Breast epithelium (tissue), 3 donors: ENCODE measurements around the gene PLD5.

Experiments
- POLR2A ChIP-seq: fragments of 450-650 bp; IDR thresholded peaks from one replicate; pipeline ENCODE4 v1.6.1; 2016; ENCODE audit warnings: antibody characterized with exemption, mild to moderate bottlenecking, moderate library complexity
- TF ChIP-seq, protein P1 (sequence below), 3 donors: fragments of 450-650 bp; IDR thresholded peaks; one replicate each; pipeline ENCODE4 v1.5.1; 2016 to 2017; ENCODE audit warnings: antibody characterized with exemption in 3 of 3, mild to moderate bottlenecking in 3 of 3, moderate library complexity in 3 of 3

DNA sequence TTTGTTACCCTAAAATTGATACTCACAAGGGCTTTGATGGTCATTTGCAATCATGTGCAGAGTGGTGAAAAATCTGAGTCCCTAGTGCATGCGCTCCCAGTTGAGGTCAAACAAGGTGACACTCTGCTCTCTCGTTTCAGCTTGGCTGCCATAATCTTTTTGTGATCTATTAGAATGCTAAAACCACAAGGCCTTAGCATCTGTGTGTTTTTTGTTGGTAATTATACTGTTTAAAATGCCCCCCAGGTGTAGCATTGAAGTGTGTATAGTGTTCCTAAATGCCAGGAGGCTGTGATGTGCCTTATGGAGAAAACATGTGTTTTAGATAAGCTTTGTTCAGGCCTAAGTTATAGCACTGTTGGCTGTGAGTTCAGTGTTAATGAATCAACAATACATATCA is 89.3 kb downstream of the PLD5 start:
- TF ChIP-seq, protein P1, sequence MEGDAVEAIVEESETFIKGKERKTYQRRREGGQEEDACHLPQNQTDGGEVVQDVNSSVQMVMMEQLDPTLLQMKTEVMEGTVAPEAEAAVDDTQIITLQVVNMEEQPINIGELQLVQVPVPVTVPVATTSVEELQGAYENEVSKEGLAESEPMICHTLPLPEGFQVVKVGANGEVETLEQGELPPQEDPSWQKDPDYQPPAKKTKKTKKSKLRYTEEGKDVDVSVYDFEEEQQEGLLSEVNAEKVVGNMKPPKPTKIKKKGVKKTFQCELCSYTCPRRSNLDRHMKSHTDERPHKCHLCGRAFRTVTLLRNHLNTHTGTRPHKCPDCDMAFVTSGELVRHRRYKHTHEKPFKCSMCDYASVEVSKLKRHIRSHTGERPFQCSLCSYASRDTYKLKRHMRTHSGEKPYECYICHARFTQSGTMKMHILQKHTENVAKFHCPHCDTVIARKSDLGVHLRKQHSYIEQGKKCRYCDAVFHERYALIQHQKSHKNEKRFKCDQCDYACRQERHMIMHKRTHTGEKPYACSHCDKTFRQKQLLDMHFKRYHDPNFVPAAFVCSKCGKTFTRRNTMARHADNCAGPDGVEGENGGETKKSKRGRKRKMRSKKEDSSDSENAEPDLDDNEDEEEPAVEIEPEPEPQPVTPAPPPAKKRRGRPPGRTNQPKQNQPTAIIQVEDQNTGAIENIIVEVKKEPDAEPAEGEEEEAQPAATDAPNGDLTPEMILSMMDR (IDR thresholded peaks at IDR 0.05): no peak
- TF ChIP-seq POLR2A: no peak
